HepG2 (cell line): ENCODE measurements around the gene POC1B. TPM values are rescaled to one million over a fixed set of nuclear protein-coding genes. Genes with fewer than 3 reads are reported as not detected.

Source experiments
- AKAP8 ChIP-seq: sonication (generic); formaldehyde crosslinking; IDR thresholded peaks from 2 replicates; pipeline ENCODE4 v1.5.1; 2020; ENCODE audit warnings: mild to moderate bottlenecking, missing genetic modification reagents
- EEA1 ChIP-seq: sonication (generic); formaldehyde crosslinking; IDR thresholded peaks from 2 replicates; pipeline ENCODE4 v1.5.1; 2020; ENCODE audit warnings: mild to moderate bottlenecking, missing genetic modification reagents, borderline replicate concordance
- ELF4 ChIP-seq: sonication (generic); formaldehyde crosslinking; IDR thresholded peaks from 2 replicates; pipeline ENCODE4 v1.5.0; 2020; ENCODE audit warnings: missing genetic modification reagents, mild to moderate bottlenecking, moderate library complexity, borderline replicate concordance
- HNRNPL ChIP-seq: fragments of 200-400 bp; formaldehyde crosslinking; IDR thresholded peaks from 2 replicates; pipeline ENCODE4 v1.6.1; 2017; ENCODE audit warnings: mild to moderate bottlenecking, low read depth, low read length
- HOXA5 ChIP-seq: sonication (generic); formaldehyde crosslinking; IDR thresholded peaks from 2 replicates; pipeline ENCODE4 v1.4.0; 2020; ENCODE audit warnings: missing genetic modification reagents
- ISX ChIP-seq: sonication (generic); formaldehyde crosslinking; conservative IDR thresholded peaks from 2 replicates; pipeline ENCODE4 v1.5.0; 2020; ENCODE audit warnings: missing genetic modification reagents
- KMT2B ChIP-seq: IDR thresholded peaks from 2 replicates; pipeline ENCODE4 v1.6.1; 2016; ENCODE audit warnings: missing genetic modification reagents, missing compliant biosample characterization
- MAFG ChIP-seq: sonication (generic); formaldehyde crosslinking; IDR thresholded peaks from 2 replicates; pipeline ENCODE4 v1.5.1; 2020; ENCODE audit warnings: mild to moderate bottlenecking, missing genetic modification reagents
- MYNN ChIP-seq: sonication (generic); formaldehyde crosslinking; IDR thresholded peaks from 2 replicates; pipeline ENCODE4 v1.4.0; 2020; ENCODE audit warnings: mild to moderate bottlenecking, low read depth, missing genetic modification reagents
- NONO ChIP-seq, 2 experiments: fragments of 450-650 bp in 1 of 2; sonication (generic) in 1 of 2; formaldehyde crosslinking in 1 of 2; IDR thresholded peaks in 1 of 2; conservative IDR thresholded peaks in 1 of 2; 2 replicates each; pipeline versions ENCODE4 v1.6.1 to v1.8.0; 2017 to 2022; ENCODE audit warnings: mild to moderate bottlenecking in 1 of 2, missing genetic modification reagents in 1 of 2, moderate library complexity in 1 of 2
- SMARCE1 ChIP-seq: fragments of 450-650 bp; IDR thresholded peaks from 2 replicates; pipeline ENCODE4 v1.6.1; 2017; ENCODE audit warnings: borderline replicate concordance
- SNAI1 ChIP-seq: sonication (generic); formaldehyde crosslinking; IDR thresholded peaks from 2 replicates; pipeline ENCODE4 v1.5.0; 2020; ENCODE audit warnings: mild to moderate bottlenecking, missing genetic modification reagents, borderline replicate concordance
- SRSF4 ChIP-seq: fragments of 200-400 bp; formaldehyde crosslinking; IDR thresholded peaks from one replicate; pipeline ENCODE4 v1.6.1; 2018; ENCODE audit warnings: mild to moderate bottlenecking, low read depth, low read length, moderate library complexity; ENCODE audit not compliant: poor library complexity, severe bottlenecking
- SSRP1 ChIP-seq: IDR thresholded peaks from 2 replicates; pipeline ENCODE4 v1.6.1; 2016; ENCODE audit warnings: control low read depth
- TEAD2 ChIP-seq: sonication (generic); formaldehyde crosslinking; IDR thresholded peaks from 2 replicates; pipeline ENCODE4 v1.9.0; 2021; ENCODE audit warnings: missing genetic modification reagents
- ZC3H4 ChIP-seq: sonication (generic); formaldehyde crosslinking; IDR thresholded peaks from 2 replicates; pipeline ENCODE4 v1.4.0; 2020; ENCODE audit warnings: missing genetic modification reagents, borderline replicate concordance
- ZMYM4 ChIP-seq: sonication (generic); formaldehyde crosslinking; IDR thresholded peaks from 2 replicates; pipeline ENCODE4 v1.8.1; 2023; ENCODE audit warnings: mild to moderate bottlenecking, missing genetic modification reagents
- ZNF451 ChIP-seq: sonication (generic); formaldehyde crosslinking; IDR thresholded peaks from 2 replicates; pipeline ENCODE4 v1.5.0; 2020; ENCODE audit warnings: mild to moderate bottlenecking, missing genetic modification reagents
- ZNF619 ChIP-seq: sonication (generic); formaldehyde crosslinking; IDR thresholded peaks from 2 replicates; pipeline ENCODE4 v1.4.0; 2020; ENCODE audit warnings: mild to moderate bottlenecking, missing genetic modification reagents
- ZNF850 ChIP-seq: sonication (generic); formaldehyde crosslinking; conservative IDR thresholded peaks from 2 replicates; pipeline ENCODE4 v1.9.0; 2021; ENCODE audit warnings: mild to moderate bottlenecking, missing genetic modification reagents
- ZNF891 ChIP-seq: sonication (generic); formaldehyde crosslinking; IDR thresholded peaks from 2 replicates; pipeline ENCODE4 v1.5.0; 2020; ENCODE audit warnings: mild to moderate bottlenecking, missing genetic modification reagents
- polyA plus RNA-seq, 8 experiments: library from polyadenylated mRNA; depleted of rRNA in 3 of 8; stranded (reverse) in 7 of 8; unstranded in 1 of 8; fragments of >200 nt; fragmentation: Illumina TruSeq in 4 of 8; extraction: Trizol in 4 of 8; gene quantifications; 2 replicates each; pipeline versions ENCODE4 v1.2.1 to v1.2.3, GENCODE V29; 2011 to 2016; ENCODE audit warnings: low read depth in 4 of 8, missing spikeins in 1 of 8, mixed read lengths in 1 of 8; ENCODE audit not compliant: insufficient read depth in 1 of 8
- total RNA-seq, 5 experiments: library from RNA; depleted of rRNA; stranded (reverse); fragments of >200 nt; fragmentation: Illumina TruSeq; extraction: Trizol; gene quantifications; 2 replicates each; pipeline ENCODE4 v1.2.3, GENCODE V29; 2016; ENCODE audit warnings: low read depth in 1 of 5
- TF ChIP-seq, protein P1 (sequence below): sonication (generic); formaldehyde crosslinking; IDR thresholded peaks from 2 replicates; pipeline ENCODE4 v1.8.1; 2022; ENCODE audit warnings: low read depth, mild to moderate bottlenecking, missing genetic modification reagents
- TF ChIP-seq, protein P2 (sequence below): sonication (generic); formaldehyde crosslinking; IDR thresholded peaks from 2 replicates; pipeline ENCODE4 v1.4.0; 2020; ENCODE audit warnings: low read depth, missing genetic modification reagents
- TF ChIP-seq, protein P3 (sequence below): IDR thresholded peaks from 2 replicates; pipeline ENCODE4 v1.6.1; 2016; ENCODE audit warnings: mild to moderate bottlenecking, missing biosample characterization, missing genetic modification reagents
- TF ChIP-seq, protein P4 (sequence below): sonication (generic); formaldehyde crosslinking; IDR thresholded peaks from 2 replicates; pipeline ENCODE4 v1.5.0; 2020; ENCODE audit warnings: missing genetic modification reagents

The POC1B gene
- total and polyA plus RNA-seq, 2 of the 13 experiments (the other 11 are each of a cell fraction or from before 2014, with no cell fraction given), result 9.3 to 11.0 TPM

DNA sequence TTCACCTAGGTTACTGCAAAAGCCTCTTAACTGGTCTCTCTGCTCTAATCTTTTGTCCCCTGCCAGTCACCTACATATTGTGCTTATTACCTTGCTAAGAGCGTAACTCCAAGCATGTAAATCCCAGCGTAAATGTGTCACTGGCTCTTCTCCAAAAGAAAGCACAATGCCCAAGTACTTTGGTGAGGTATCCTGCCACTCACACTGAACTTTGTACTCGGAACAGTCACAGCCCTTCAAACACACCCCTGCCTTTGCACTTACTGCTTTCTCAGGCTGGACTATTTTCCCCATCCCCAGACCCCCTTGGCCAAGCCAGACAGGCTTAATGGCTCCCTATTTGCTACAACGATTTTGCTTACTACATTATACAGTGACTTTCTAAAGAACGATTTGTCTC lies 33.0 kb downstream of the POC1B start (continued):
- no peak for TF ChIP-seq NONO (IDR thresholded peaks at IDR 0.05)
- TF ChIP-seq NONO (CRISPR knock-in tag; conservative IDR thresholded peaks at IDR 0.05), result no peak
- no peak for TF ChIP-seq HOXA5 (CRISPR knock-in tag)
- no peak for TF ChIP-seq AKAP8 (CRISPR knock-in tag)
- no peak for TF ChIP-seq ZNF850 (CRISPR knock-in tag)
- TF ChIP-seq EEA1 (CRISPR knock-in tag), result no peak
- TF ChIP-seq ISX (CRISPR knock-in tag), result no peak
- TF ChIP-seq SRSF4, result no peak
- TF ChIP-seq, protein P1, sequence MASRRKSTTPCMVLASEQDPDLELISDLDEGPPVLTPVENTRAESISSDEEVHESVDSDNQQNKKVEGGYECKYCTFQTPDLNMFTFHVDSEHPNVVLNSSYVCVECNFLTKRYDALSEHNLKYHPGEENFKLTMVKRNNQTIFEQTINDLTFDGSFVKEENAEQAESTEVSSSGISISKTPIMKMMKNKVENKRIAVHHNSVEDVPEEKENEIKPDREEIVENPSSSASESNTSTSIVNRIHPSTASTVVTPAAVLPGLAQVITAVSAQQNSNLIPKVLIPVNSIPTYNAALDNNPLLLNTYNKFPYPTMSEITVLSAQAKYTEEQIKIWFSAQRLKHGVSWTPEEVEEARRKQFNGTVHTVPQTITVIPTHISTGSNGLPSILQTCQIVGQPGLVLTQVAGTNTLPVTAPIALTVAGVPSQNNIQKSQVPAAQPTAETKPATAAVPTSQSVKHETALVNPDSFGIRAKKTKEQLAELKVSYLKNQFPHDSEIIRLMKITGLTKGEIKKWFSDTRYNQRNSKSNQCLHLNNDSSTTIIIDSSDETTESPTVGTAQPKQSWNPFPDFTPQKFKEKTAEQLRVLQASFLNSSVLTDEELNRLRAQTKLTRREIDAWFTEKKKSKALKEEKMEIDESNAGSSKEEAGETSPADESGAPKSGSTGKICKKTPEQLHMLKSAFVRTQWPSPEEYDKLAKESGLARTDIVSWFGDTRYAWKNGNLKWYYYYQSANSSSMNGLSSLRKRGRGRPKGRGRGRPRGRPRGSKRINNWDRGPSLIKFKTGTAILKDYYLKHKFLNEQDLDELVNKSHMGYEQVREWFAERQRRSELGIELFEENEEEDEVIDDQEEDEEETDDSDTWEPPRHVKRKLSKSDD (CRISPR knock-in tag), result no peak
- no peak for TF ChIP-seq MYNN
- no peak for TF ChIP-seq ZNF619 (CRISPR knock-in tag)
- no peak for TF ChIP-seq ZC3H4
- TF ChIP-seq, protein P2, sequence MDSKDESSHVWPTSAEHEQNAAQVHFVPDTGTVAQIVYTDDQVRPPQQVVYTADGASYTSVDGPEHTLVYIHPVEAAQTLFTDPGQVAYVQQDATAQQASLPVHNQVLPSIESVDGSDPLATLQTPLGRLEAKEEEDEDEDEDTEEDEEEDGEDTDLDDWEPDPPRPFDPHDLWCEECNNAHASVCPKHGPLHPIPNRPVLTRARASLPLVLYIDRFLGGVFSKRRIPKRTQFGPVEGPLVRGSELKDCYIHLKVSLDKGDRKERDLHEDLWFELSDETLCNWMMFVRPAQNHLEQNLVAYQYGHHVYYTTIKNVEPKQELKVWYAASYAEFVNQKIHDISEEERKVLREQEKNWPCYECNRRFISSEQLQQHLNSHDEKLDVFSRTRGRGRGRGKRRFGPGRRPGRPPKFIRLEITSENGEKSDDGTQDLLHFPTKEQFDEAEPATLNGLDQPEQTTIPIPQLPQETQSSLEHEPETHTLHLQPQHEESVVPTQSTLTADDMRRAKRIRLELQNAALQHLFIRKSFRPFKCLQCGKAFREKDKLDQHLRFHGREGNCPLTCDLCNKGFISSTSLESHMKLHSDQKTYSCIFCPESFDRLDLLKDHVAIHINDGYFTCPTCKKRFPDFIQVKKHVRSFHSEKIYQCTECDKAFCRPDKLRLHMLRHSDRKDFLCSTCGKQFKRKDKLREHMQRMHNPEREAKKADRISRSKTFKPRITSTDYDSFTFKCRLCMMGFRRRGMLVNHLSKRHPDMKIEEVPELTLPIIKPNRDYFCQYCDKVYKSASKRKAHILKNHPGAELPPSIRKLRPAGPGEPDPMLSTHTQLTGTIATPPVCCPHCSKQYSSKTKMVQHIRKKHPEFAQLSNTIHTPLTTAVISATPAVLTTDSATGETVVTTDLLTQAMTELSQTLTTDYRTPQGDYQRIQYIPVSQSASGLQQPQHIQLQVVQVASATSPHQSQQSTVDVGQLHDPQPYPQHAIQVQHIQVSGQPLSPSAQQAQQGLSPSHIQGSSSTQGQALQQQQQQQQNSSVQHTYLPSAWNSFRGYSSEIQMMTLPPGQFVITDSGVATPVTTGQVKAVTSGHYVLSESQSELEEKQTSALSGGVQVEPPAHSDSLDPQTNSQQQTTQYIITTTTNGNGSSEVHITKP, result no peak
- no peak for TF ChIP-seq MAFG (CRISPR knock-in tag)
- TF ChIP-seq SSRP1 (CRISPR knock-in tag), result no peak
- TF ChIP-seq SNAI1 (CRISPR knock-in tag), result no peak
- no peak for TF ChIP-seq ZNF451 (CRISPR knock-in tag)
- TF ChIP-seq HNRNPL, result no peak
- TF ChIP-seq TEAD2, result no peak
- peak; percentile 64 for TF ChIP-seq ZMYM4 (CRISPR knock-in tag)
- no peak for TF ChIP-seq SMARCE1
- TF ChIP-seq, protein P3, sequence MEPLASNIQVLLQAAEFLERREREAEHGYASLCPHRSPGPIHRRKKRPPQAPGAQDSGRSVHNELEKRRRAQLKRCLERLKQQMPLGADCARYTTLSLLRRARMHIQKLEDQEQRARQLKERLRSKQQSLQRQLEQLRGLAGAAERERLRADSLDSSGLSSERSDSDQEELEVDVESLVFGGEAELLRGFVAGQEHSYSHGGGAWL (CRISPR knock-in tag), result no peak
- no peak for TF ChIP-seq KMT2B (CRISPR knock-in tag)
- TF ChIP-seq, protein P4, sequence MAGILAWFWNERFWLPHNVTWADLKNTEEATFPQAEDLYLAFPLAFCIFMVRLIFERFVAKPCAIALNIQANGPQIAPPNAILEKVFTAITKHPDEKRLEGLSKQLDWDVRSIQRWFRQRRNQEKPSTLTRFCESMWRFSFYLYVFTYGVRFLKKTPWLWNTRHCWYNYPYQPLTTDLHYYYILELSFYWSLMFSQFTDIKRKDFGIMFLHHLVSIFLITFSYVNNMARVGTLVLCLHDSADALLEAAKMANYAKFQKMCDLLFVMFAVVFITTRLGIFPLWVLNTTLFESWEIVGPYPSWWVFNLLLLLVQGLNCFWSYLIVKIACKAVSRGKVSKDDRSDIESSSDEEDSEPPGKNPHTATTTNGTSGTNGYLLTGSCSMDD, result no peak
- no peak for TF ChIP-seq ELF4
- TF ChIP-seq ZNF891 (CRISPR knock-in tag), result no peak
